HCT116 (cell line): ENCODE measurements around the gene SSUH2. TPM values are rescaled to one million over a fixed set of nuclear protein-coding genes. Genes with fewer than 3 reads are reported as not detected.

ENCODE experiments used
- ATAC-seq: fragments of 200-7000 bp; cut with Tn5 transposase; 2 replicates; pipeline ENCODE4 v1.9.1; 2020; ENCODE audit warnings: mild to moderate bottlenecking, moderate library complexity
- BruUV-seq: library from RNA; stranded (reverse); fragments of 400-500 nt; replicated peaks from 2 replicates; lab custom pipeline; 2021; lab: Mats Ljungman, UMichigan
- CTCF ChIA-PET: fragments of 300-600 bp; sonication (Branson Sonifier 250); formaldehyde crosslinking; loops from one replicate; lab custom pipeline; 2021; ENCODE audit warnings: antibody characterized with exemption; lab: Charles Lee
- POLR2A ChIA-PET: fragments of 300-600, 350-600 bp; sonication (Branson Sonifier 250); formaldehyde crosslinking; loops from one replicate; lab custom pipeline; 2021; ENCODE audit warnings: antibody characterized with exemption; lab: Charles Lee
- RAD21 ChIA-PET, 2 experiments: fragments of 300-600 bp; sonication (Branson Sonifier 250); formaldehyde crosslinking; loops; one replicate each; lab custom pipeline; 2023; ENCODE audit warnings: low total read pairs in 2 of 2; ENCODE audit not compliant: uncharacterized antibody in 2 of 2, unreplicated experiment in 2 of 2, low non-redundant PET in 1 of 2; lab: Charles Lee
- DNase-seq: peaks from one replicate; pipeline ENCODE4 v3.0.0-alpha.2; 2010; ENCODE audit warnings: low read depth, low spot score
- H2AFZ ChIP-seq: fragments of 200-600 bp; shearing (Covaris generic), sonication (generic); 2 replicates; pipeline ENCODE4 v1.6.1; 2017; ENCODE audit warnings: low read depth, mixed run types, mixed read lengths, antibody characterized with exemption, low read length; ENCODE audit not compliant: poor library complexity, severe bottlenecking
- H3K27ac ChIP-seq: 2 replicates; pipeline ENCODE4 v1.5.1; 2012; ENCODE audit warnings: low read depth, low read length
- H3K27me3 ChIP-seq: fragments of 200-600 bp; sonication (generic); 2 replicates; pipeline ENCODE4 v1.6.1; 2016; ENCODE audit warnings: mixed run types, low read length, mixed read lengths; ENCODE audit not compliant: insufficient read depth
- H3K36me3 ChIP-seq, 2 experiments: fragments of 200-500 bp in 1 of 2; fragments of 200-600 bp in 1 of 2; sonication (Bioruptor generic) in 1 of 2; sonication (generic) in 1 of 2; 2 replicates each; pipeline versions ENCODE4 v1.5.1 to v1.6.1; 2014 to 2016; ENCODE audit warnings: low read length in 2 of 2, inconsistent platforms in 1 of 2, mixed read lengths in 1 of 2, mixed run types in 1 of 2; ENCODE audit not compliant: insufficient read depth in 2 of 2, control insufficient read depth in 1 of 2
- H3K4me1 ChIP-seq, 2 experiments: fragments of 200-600 bp in 1 of 2; sonication (generic) in 1 of 2; 2 replicates each; pipeline versions ENCODE4 v1.5.1 to v1.6.1; 2012 to 2017; ENCODE audit warnings: low read length in 2 of 2, inconsistent platforms in 1 of 2, mild to moderate bottlenecking in 1 of 2, mixed read lengths in 1 of 2, mixed run types in 1 of 2, moderate library complexity in 1 of 2; ENCODE audit not compliant: insufficient read depth in 2 of 2, control insufficient read depth in 1 of 2
- H3K4me2 ChIP-seq: fragments of 200-600 bp; sonication (generic); 2 replicates; pipeline ENCODE4 v1.6.1; 2017; ENCODE audit warnings: mixed run types, low read length, mixed read lengths
- H3K4me3 ChIP-seq, 2 experiments: fragments of 200-600 bp in 1 of 2; sonication (generic) in 1 of 2; replicated peaks in 1 of 2; 2 replicates each; pipeline ENCODE4 v1.5.1; 2011 to 2016; ENCODE audit warnings: low read length in 2 of 2, control low read depth in 1 of 2, low read depth in 1 of 2, mild to moderate bottlenecking in 1 of 2, mixed read lengths in 1 of 2, mixed run types in 1 of 2
- H3K79me2 ChIP-seq: fragments of 200-600 bp; sonication (generic); 2 replicates; pipeline ENCODE4 v1.6.1; 2017; ENCODE audit warnings: mild to moderate bottlenecking, mixed run types, low read length, moderate library complexity, mixed read lengths; ENCODE audit not compliant: insufficient read depth
- H3K9ac ChIP-seq: fragments of 200-600 bp; sonication (generic); 2 replicates; pipeline ENCODE4 v1.6.1; 2016; ENCODE audit warnings: low read length, mixed read lengths
- H3K9me2 ChIP-seq: fragments of 200-600 bp; sonication (generic), shearing (Covaris generic); 2 replicates; pipeline ENCODE4 v1.6.1; 2017; ENCODE audit warnings: mixed run types, mild to moderate bottlenecking, moderate library complexity; ENCODE audit not compliant: insufficient read depth
- H3K9me3 ChIP-seq, 2 experiments: fragments of 200-500 bp in 1 of 2; fragments of 200-600 bp in 1 of 2; sonication (Bioruptor generic) in 1 of 2; sonication (generic) in 1 of 2; 2 replicates each; pipeline ENCODE4 v1.6.1; 2014 to 2017; ENCODE audit warnings: low read length in 2 of 2, mixed read lengths in 2 of 2, inconsistent platforms in 1 of 2, low read depth in 1 of 2, mild to moderate bottlenecking in 1 of 2, mixed run types in 1 of 2, moderate library complexity in 1 of 2; ENCODE audit not compliant: control insufficient read depth in 1 of 2, insufficient read depth in 1 of 2
- H4K20me1 ChIP-seq: fragments of 200-600 bp; sonication (generic), shearing (Covaris generic); 2 replicates; pipeline ENCODE4 v1.6.1; 2017; ENCODE audit warnings: mixed run types, mild to moderate bottlenecking, moderate library complexity; ENCODE audit not compliant: insufficient read depth
- EZH2phosphoT487 ChIP-seq: fragments of 200-600 bp; IDR thresholded peaks from 2 replicates; pipeline ENCODE4 v1.6.1; 2018; ENCODE audit warnings: antibody characterized with exemption, borderline replicate concordance
- JUND ChIP-seq: IDR thresholded peaks from 2 replicates; pipeline ENCODE4 v1.6.1; 2012
- RAD21 ChIP-seq: IDR thresholded peaks from 2 replicates; pipeline ENCODE4 v1.6.1; 2012; ENCODE audit warnings: low read depth, mild to moderate bottlenecking
- SIN3A ChIP-seq: IDR thresholded peaks from 2 replicates; pipeline ENCODE4 v1.6.1; 2012; ENCODE audit warnings: low read depth
- SRF ChIP-seq: IDR thresholded peaks from 2 replicates; pipeline ENCODE4 v1.6.1; 2012; ENCODE audit warnings: low read depth
- TCF7L2 ChIP-seq: IDR thresholded peaks from 2 replicates; pipeline ENCODE4 v1.7.0; 2011; ENCODE audit warnings: borderline replicate concordance, inconsistent platforms; ENCODE audit not compliant: insufficient read depth, insufficient read length; ENCODE audit errors: extremely low read depth
- YY1 ChIP-seq: IDR thresholded peaks from 2 replicates; pipeline ENCODE4 v1.6.1; 2011; ENCODE audit warnings: low read length, low read depth, moderate library complexity, mild to moderate bottlenecking; ENCODE audit not compliant: insufficient replicate concordance; ENCODE audit errors: extremely low read depth
- ZFX ChIP-seq: fragments of 450-650 bp; IDR thresholded peaks from 2 replicates; pipeline ENCODE4 v1.6.1; 2017
- intact Hi-C: fragments of 100-400 bp; cut with micrococcal nuclease; formaldehyde crosslinking; loops from 2 replicates; pipeline ENCODE4 v1.10.0; 2022
- total RNA-seq: library from RNA; stranded (reverse); gene quantifications from one replicate; pipeline ENCODE4 v1.2.1, GENCODE V29; 2021; ENCODE audit not compliant: unreplicated experiment
- TF ChIP-seq, protein P1 (sequence below): IDR thresholded peaks from 2 replicates; pipeline ENCODE4 v1.6.1; 2012
- TF ChIP-seq, protein P2 (sequence below): IDR thresholded peaks from 2 replicates; pipeline ENCODE4 v1.6.1; 2012; ENCODE audit warnings: low read depth
- TF ChIP-seq, protein P3 (sequence below): IDR thresholded peaks from 2 replicates; pipeline ENCODE4 v1.6.1; 2012
- TF ChIP-seq, protein P4 (sequence below): IDR thresholded peaks from 2 replicates; pipeline ENCODE4 v1.6.1; 2011; ENCODE audit warnings: mild to moderate bottlenecking, low read length, moderate library complexity; ENCODE audit not compliant: insufficient replicate concordance; ENCODE audit errors: extremely low read depth
- TF ChIP-seq, protein P5 (sequence below), 3 experiments: fragments of 200-600 bp in 1 of 3; sonication (generic) in 1 of 3; IDR thresholded peaks in 2 of 3; conservative IDR thresholded peaks in 1 of 3; 2 replicates each; pipeline ENCODE4 v1.5.1; 2012 to 2017; ENCODE audit warnings: low read depth in 2 of 3, low read length in 2 of 3, antibody characterized with exemption in 1 of 3, borderline replicate concordance in 1 of 3, control low read depth in 1 of 3, mild to moderate bottlenecking in 1 of 3, mixed read lengths in 1 of 3, mixed run types in 1 of 3, moderate library complexity in 1 of 3; ENCODE audit not compliant: insufficient read depth in 1 of 3

SSUH2 gene
- total RNA-seq, 1 experiment from 2014 or later, result 0.76 TPM

DNA sequence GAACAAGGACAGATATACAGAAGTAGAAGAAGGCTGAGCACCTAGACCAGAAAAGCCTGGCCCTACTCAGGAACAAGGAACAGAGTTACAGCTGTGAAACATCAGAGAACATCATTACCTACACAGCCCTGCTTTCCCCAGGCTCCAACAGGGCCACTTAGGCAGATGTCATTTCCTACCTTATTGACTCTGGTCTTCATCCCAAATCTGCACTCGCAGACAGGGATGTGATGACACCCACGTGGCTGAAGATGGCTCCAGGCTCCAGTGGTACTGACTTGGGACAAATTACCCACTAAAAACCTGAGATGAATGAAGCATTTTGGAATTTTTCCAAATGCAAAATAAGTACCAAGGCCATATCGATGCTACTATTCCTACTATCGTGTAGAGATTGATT is 18.0 kb upstream of the SSUH2 start:
- DNase-seq (no peak), ATAC-seq (no peak)
- no peak overlapping the region for H3K9ac ChIP-seq
- H3K27ac ChIP-seq, result no peak overlapping the region
- ChIA-PET CTCF (interaction anchor here (1.2 to 3.0 kb wide), 8 partner anchors 16 to 640 kb away, joined by 3 to 12 read pairs (median 4); partner anchors contain the start of gene OXTR), POLR2A (no interaction called here), RAD21 (no interaction called here)
- no peaks in the 10 kb centered on the region for H3K36me3 ChIP-seq
- no TSS peak for BruUV-seq
- H3K27me3 ChIP-seq, result no peaks in the 10 kb centered on the region
- H3K4me2 ChIP-seq, result no peak overlapping the region
- intact Hi-C loops, result loop anchor here (5.0 to 10.0 kb wide), 3 partner anchors 102 to 640 kb away; partner anchors contain the start of gene OXTR
- H3K79me2 ChIP-seq, result no peaks in the 10 kb centered on the region
- no peaks in the 10 kb centered on the region for H3K9me2 ChIP-seq
- H3K9me3 ChIP-seq, result no peaks in the 10 kb centered on the region
- no peak overlapping the region for H3K4me3 ChIP-seq
- TF ChIP-seq JUND (no peak), YY1 (no peak), TCF7L2 (no peak), SIN3A (no peak), EZH2phosphoT487 (no peak), RAD21 (no peak), SRF (no peak), ZFX (no peak)
- TF ChIP-seq, protein P1, sequence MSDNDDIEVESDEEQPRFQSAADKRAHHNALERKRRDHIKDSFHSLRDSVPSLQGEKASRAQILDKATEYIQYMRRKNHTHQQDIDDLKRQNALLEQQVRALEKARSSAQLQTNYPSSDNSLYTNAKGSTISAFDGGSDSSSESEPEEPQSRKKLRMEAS, result no peak
- TF ChIP-seq, protein P2, sequence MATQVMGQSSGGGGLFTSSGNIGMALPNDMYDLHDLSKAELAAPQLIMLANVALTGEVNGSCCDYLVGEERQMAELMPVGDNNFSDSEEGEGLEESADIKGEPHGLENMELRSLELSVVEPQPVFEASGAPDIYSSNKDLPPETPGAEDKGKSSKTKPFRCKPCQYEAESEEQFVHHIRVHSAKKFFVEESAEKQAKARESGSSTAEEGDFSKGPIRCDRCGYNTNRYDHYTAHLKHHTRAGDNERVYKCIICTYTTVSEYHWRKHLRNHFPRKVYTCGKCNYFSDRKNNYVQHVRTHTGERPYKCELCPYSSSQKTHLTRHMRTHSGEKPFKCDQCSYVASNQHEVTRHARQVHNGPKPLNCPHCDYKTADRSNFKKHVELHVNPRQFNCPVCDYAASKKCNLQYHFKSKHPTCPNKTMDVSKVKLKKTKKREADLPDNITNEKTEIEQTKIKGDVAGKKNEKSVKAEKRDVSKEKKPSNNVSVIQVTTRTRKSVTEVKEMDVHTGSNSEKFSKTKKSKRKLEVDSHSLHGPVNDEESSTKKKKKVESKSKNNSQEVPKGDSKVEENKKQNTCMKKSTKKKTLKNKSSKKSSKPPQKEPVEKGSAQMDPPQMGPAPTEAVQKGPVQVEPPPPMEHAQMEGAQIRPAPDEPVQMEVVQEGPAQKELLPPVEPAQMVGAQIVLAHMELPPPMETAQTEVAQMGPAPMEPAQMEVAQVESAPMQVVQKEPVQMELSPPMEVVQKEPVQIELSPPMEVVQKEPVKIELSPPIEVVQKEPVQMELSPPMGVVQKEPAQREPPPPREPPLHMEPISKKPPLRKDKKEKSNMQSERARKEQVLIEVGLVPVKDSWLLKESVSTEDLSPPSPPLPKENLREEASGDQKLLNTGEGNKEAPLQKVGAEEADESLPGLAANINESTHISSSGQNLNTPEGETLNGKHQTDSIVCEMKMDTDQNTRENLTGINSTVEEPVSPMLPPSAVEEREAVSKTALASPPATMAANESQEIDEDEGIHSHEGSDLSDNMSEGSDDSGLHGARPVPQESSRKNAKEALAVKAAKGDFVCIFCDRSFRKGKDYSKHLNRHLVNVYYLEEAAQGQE, result no peak
- TF ChIP-seq, protein P3, sequence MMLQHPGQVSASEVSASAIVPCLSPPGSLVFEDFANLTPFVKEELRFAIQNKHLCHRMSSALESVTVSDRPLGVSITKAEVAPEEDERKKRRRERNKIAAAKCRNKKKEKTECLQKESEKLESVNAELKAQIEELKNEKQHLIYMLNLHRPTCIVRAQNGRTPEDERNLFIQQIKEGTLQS, result no peak
- TF ChIP-seq, protein P4, sequence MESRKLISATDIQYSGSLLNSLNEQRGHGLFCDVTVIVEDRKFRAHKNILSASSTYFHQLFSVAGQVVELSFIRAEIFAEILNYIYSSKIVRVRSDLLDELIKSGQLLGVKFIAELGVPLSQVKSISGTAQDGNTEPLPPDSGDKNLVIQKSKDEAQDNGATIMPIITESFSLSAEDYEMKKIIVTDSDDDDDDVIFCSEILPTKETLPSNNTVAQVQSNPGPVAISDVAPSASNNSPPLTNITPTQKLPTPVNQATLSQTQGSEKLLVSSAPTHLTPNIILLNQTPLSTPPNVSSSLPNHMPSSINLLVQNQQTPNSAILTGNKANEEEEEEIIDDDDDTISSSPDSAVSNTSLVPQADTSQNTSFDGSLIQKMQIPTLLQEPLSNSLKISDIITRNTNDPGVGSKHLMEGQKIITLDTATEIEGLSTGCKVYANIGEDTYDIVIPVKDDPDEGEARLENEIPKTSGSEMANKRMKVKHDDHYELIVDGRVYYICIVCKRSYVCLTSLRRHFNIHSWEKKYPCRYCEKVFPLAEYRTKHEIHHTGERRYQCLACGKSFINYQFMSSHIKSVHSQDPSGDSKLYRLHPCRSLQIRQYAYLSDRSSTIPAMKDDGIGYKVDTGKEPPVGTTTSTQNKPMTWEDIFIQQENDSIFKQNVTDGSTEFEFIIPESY, result no peak
- TF ChIP-seq, protein P5, sequence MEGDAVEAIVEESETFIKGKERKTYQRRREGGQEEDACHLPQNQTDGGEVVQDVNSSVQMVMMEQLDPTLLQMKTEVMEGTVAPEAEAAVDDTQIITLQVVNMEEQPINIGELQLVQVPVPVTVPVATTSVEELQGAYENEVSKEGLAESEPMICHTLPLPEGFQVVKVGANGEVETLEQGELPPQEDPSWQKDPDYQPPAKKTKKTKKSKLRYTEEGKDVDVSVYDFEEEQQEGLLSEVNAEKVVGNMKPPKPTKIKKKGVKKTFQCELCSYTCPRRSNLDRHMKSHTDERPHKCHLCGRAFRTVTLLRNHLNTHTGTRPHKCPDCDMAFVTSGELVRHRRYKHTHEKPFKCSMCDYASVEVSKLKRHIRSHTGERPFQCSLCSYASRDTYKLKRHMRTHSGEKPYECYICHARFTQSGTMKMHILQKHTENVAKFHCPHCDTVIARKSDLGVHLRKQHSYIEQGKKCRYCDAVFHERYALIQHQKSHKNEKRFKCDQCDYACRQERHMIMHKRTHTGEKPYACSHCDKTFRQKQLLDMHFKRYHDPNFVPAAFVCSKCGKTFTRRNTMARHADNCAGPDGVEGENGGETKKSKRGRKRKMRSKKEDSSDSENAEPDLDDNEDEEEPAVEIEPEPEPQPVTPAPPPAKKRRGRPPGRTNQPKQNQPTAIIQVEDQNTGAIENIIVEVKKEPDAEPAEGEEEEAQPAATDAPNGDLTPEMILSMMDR (IDR thresholded peaks at IDR 0.05 in 2 of 3, conservative IDR thresholded peaks at IDR 0.05 in 1 of 3; ENCODE audit: borderline replicate concordance in 1 of 3, insufficient read depth in 1 of 3, low read depth in 2 of 3, low read length in 2 of 3), result no peak
- H3K4me1 ChIP-seq, result peaks cover 16 to 41% of the 10 kb centered on the region in 2 experiments
- no peak overlapping the region for H2AFZ ChIP-seq
- no peaks in the 10 kb centered on the region for H4K20me1 ChIP-seq
